HK-2 (cell line): ENCODE measurements around the gene CHAD.

ENCODE experiments used
- DNase-seq: peaks from one replicate; pipeline ENCODE4 v3.0.0-alpha.2; 2018; ENCODE audit not compliant: unreplicated experiment

The CHAD gene

GRCh38 chr17:50458701-50459676 is 9.7 kb downstream of the CHAD start:
- DNase-seq, result peak; percentile 54

GRCh38 chr17:50458270-50458669 is 10.4 kb downstream of the CHAD start:
- no peak for DNase-seq

GRCh38 chr17:50457621-50458020 is 11.1 kb downstream of the CHAD start:
- no peak for DNase-seq

- no peak for DNase-seq
These were observed 14.8 kb downstream of the CHAD start for GRCh38 chr17:50453901-50454300.

- DNase-seq, result no peak
These were observed 15.9 kb downstream of the CHAD start for GRCh38 chr17:50452630-50453300.

- DNase-seq, result no peak
These were observed 16.6 kb downstream of the CHAD start for GRCh38 chr17:50451943-50452629.

GRCh38 chr17:50448643-50449042 is 20.0 kb downstream of the CHAD start:
- DNase-seq, result no peak

- no peak for DNase-seq
These were observed 20.6 kb downstream of the CHAD start for GRCh38 chr17:50447870-50448595.

- no peak for DNase-seq
These were observed 22.9 kb downstream of the CHAD start for GRCh38 chr17:50445730-50446325.

- no peak for DNase-seq
These were observed 23.6 kb downstream of the CHAD start for GRCh38 chr17:50444841-50445715.

GRCh38 chr17:50443505-50443974 is 25.1 kb downstream of the CHAD start:
- no peak for DNase-seq

GRCh38 chr17:50440838-50441829 is 27.5 kb downstream of the CHAD start:
- DNase-seq, result no peak

- no peak for DNase-seq
These were observed 28.4 kb downstream of the CHAD start for GRCh38 chr17:50440172-50440837.

- DNase-seq, result no peak
These were observed 29.7 kb downstream of the CHAD start for GRCh38 chr17:50439008-50439407.

GRCh38 chr17:50437409-50437808 is 31.3 kb downstream of the CHAD start:
- no peak for DNase-seq

GRCh38 chr17:50432125-50432762 is 36.4 kb downstream of the CHAD start:
- DNase-seq, result no peak

GRCh38 chr17:50430821-50431618 is 37.7 kb downstream of the CHAD start:
- DNase-seq, result no peak
